Common myeloid progenitor, CD34-positive (primary cell): ENCODE results near the gene SMO.
"Not testable (repeated sequence)": the region's sequence is repeated elsewhere in the genome, so short reads cannot be mapped to it uniquely, and the experiment has no call there.

ENCODE experiments used
- CTCF ChIA-PET: fragments of 350-600 bp; sonication (Branson Sonifier 250); formaldehyde crosslinking; loops from one replicate; lab custom pipeline; 2021; ENCODE audit warnings: antibody characterized with exemption; lab: Charles Lee
- POLR2A ChIA-PET: fragments of 350-600 bp; sonication (Branson Sonifier 250); formaldehyde crosslinking; loops from one replicate; lab custom pipeline; 2021; ENCODE audit warnings: antibody characterized with exemption; lab: Charles Lee
- DNase-seq, 3 donors: peaks; one replicate each; pipeline versions ENCODE4 v3.0.0 to v3.0.0-alpha.2; 2013
- H3K27ac ChIP-seq, 2 experiments: 1 replicate in 1 of 2; 2 replicates in 1 of 2; pipeline ENCODE4 v1.7.0; 2013; ENCODE audit warnings: inconsistent platforms in 2 of 2, low read length in 2 of 2, mild to moderate bottlenecking in 2 of 2, low read depth in 1 of 2, moderate library complexity in 1 of 2; ENCODE audit not compliant: severe bottlenecking in 2 of 2, insufficient read depth in 1 of 2, poor library complexity in 1 of 2
- H3K27me3 ChIP-seq, 5 experiments: replicated peaks in 2 of 5; 1 replicate in 3 of 5; 2 replicates in 2 of 5; pipeline versions ENCODE4 v1.6.1 to v1.7.0; 2013; ENCODE audit warnings: low read length in 4 of 5, mild to moderate bottlenecking in 2 of 5, moderate library complexity in 2 of 5, inconsistent platforms in 1 of 5; ENCODE audit not compliant: insufficient read depth in 5 of 5, control insufficient read depth in 4 of 5
- H3K36me3 ChIP-seq, 4 experiments: 1 replicate in 2 of 4; 2 replicates in 2 of 4; pipeline versions ENCODE4 v1.6.1 to v1.7.0; 2013; ENCODE audit warnings: low read length in 3 of 4, control low read depth in 1 of 4, mild to moderate bottlenecking in 1 of 4; ENCODE audit not compliant: control insufficient read depth in 4 of 4, insufficient read depth in 4 of 4
- H3K4me1 ChIP-seq, 4 experiments: 1 replicate in 3 of 4; 2 replicates in 1 of 4; pipeline versions ENCODE4 v1.6.1 to v1.7.1; 2013; ENCODE audit warnings: low read length in 3 of 4, mild to moderate bottlenecking in 3 of 4, control low read depth in 1 of 4, inconsistent platforms in 1 of 4, moderate library complexity in 1 of 4; ENCODE audit not compliant: control insufficient read depth in 4 of 4, insufficient read depth in 4 of 4; ENCODE audit errors: control extremely low read depth in 1 of 4
- H3K4me3 ChIP-seq, 7 experiments: 1 replicate in 4 of 7; 2 replicates in 3 of 7; pipeline versions ENCODE4 v1.5.1 to v1.7.0; 2013; ENCODE audit warnings: mild to moderate bottlenecking in 7 of 7, low read length in 6 of 7, moderate library complexity in 6 of 7, inconsistent platforms in 2 of 7, low read depth in 2 of 7, control low read depth in 1 of 7; ENCODE audit not compliant: insufficient read depth in 4 of 7, control insufficient read depth in 1 of 7; ENCODE audit errors: extremely low read depth in 1 of 7
- H3K9me3 ChIP-seq, 5 experiments: 1 replicate in 4 of 5; 2 replicates in 1 of 5; pipeline versions ENCODE4 v1.6.1 to v1.7.1; 2013; ENCODE audit warnings: low read length in 4 of 5, mild to moderate bottlenecking in 2 of 5, inconsistent platforms in 1 of 5, low read depth in 1 of 5, moderate library complexity in 1 of 5; ENCODE audit not compliant: control insufficient read depth in 4 of 5, insufficient read depth in 2 of 5; ENCODE audit errors: control extremely low read depth in 1 of 5
- WGBS: methylation state at CpG from one replicate; pipeline ENCODE4 v1.1.5; 2013; ENCODE audit not compliant: insufficient coverage; 5-methylcytosine and 5-hydroxymethylcytosine counted together

SMO gene

GRCh38 chr7:129213828-129214227 lies 25.4 kb downstream of the SMO start:
- DNase-seq, result peak in 2 of 3 donors; percentile 19 to 25
- peaks cover 3 to 28% (median 20%) of the 10 kb centered on the region in 4 experiments for H3K36me3 ChIP-seq
- H3K27ac ChIP-seq, result no peak overlapping the region
- 77% methylated on average over 13 of the region's 15 CpGs for WGBS
- ChIA-PET POLR2A (interaction anchor here (0.7 to 1.2 kb wide), 2 partner anchors 79 to 412 kb away, joined by 3 to 4 read pairs; no protein-coding TSS in a partner anchor), CTCF (interaction anchor here (1.0 to 13.9 kb wide), 9 partner anchors 9 to 103 kb away, joined by 3 to 170 read pairs (median 4); no protein-coding TSS in a partner anchor)
- peaks cover 0 to 2% (median 0%) of the 10 kb centered on the region in 4 experiments for H3K4me1 ChIP-seq
- no peaks in the 10 kb centered on the region for H3K9me3 ChIP-seq
- H3K27me3 ChIP-seq, result no peaks in the 10 kb centered on the region
- no peak overlapping the region for H3K4me3 ChIP-seq

GRCh38 chr7:129215691-129216090 lies 27.3 kb downstream of the SMO start:
- H3K27ac ChIP-seq, H3K9me3 ChIP-seq, H3K4me1 ChIP-seq, POLR2A ChIA-PET, H3K27me3 ChIP-seq, DNase-seq, H3K4me3 ChIP-seq: not testable (repeated sequence)
- 100% methylated on average over 5 of the region's 15 CpGs for WGBS
- CTCF ChIA-PET, result interaction anchor here (1.1 to 13.9 kb wide), 5 partner anchors 53 to 152 kb away, joined by 3 to 170 read pairs (median 4); no protein-coding TSS in a partner anchor
- peaks cover 0 to 20% (median 13%) of the 10 kb centered on the region in 4 experiments for H3K36me3 ChIP-seq

- H3K4me3 ChIP-seq, H3K9me3 ChIP-seq, DNase-seq, H3K27me3 ChIP-seq, H3K4me1 ChIP-seq, H3K27ac ChIP-seq: not testable (repeated sequence)
- 99% methylated on average over 28 of the region's 34 CpGs for WGBS
- ChIA-PET CTCF (interaction anchor here (1.4 to 13.9 kb wide), 5 partner anchors 53 to 152 kb away, joined by 3 to 170 read pairs (median 20); no protein-coding TSS in a partner anchor), POLR2A (interaction anchor here (0.7 kb wide), 1 partner anchor 385 kb away, joined by 3 read pairs; no protein-coding TSS in a partner anchor)
- peaks cover 0 to 15% (median 10%) of the 10 kb centered on the region in 4 experiments for H3K36me3 ChIP-seq
Observed at GRCh38 chr7:129216101-129216715, 27.8 kb downstream of the SMO start.

GRCh38 chr7:129216821-129217416 lies 28.5 kb downstream of the SMO start:
- ChIA-PET POLR2A (interaction anchor here (0.7 kb wide), 1 partner anchor 385 kb away, joined by 3 read pairs; no protein-coding TSS in a partner anchor), CTCF (interaction anchor here (1.0 to 8.6 kb wide), 9 partner anchors 11 to 253 kb away, joined by 3 to 157 read pairs (median 13); no protein-coding TSS in a partner anchor)
- no CpG with 5 or more reads among the region's 8 CpGs for WGBS

GRCh38 chr7:129218514-129219062 lies 30.2 kb downstream of the SMO start:
- Histone ChIP-seq H3K4me3 (no peak overlapping the region), H3K4me1 (peaks cover 8 to 14% (median 9%) of the 10 kb centered on the region in 4 experiments), H3K27me3 (no peaks in the 10 kb centered on the region), H3K27ac (no peak overlapping the region), H3K9me3 (no peaks in the 10 kb centered on the region), H3K36me3 (no peaks in the 10 kb centered on the region)
- ChIA-PET CTCF (interaction anchor here (0.8 to 8.6 kb wide), 44 partner anchors 9 to 428 kb away, joined by 3 to 157 read pairs (median 4); no protein-coding TSS in a partner anchor), POLR2A (interaction anchor here (0.6 kb wide), 1 partner anchor 22 kb away, joined by 4 read pairs; no protein-coding TSS in a partner anchor)
- peak; percentile 67 to 77 (median 72) for DNase-seq
- WGBS, result 14% methylated on average over 9 of the region's 9 CpGs

More at GRCh38 chr7:129216821-129217416, 28.5 kb downstream of the SMO start:
- H3K27me3 ChIP-seq, H3K27ac ChIP-seq, H3K36me3 ChIP-seq, H3K4me1 ChIP-seq, DNase-seq, H3K4me3 ChIP-seq, H3K9me3 ChIP-seq: not testable (repeated sequence)

GRCh38 chr7:129219166-129219565 lies 30.7 kb downstream of the SMO start:
- H3K27me3 ChIP-seq, DNase-seq, H3K27ac ChIP-seq, H3K4me3 ChIP-seq, H3K9me3 ChIP-seq, H3K36me3 ChIP-seq: not testable (repeated sequence)
- 85% methylated on average over 4 of the region's 4 CpGs for WGBS
- peaks cover 8 to 17% (median 11%) of the 10 kb centered on the region in 4 experiments for H3K4me1 ChIP-seq
- CTCF ChIA-PET, result interaction anchor here (1.0 to 8.6 kb wide), 33 partner anchors 13 to 427 kb away, joined by 3 to 157 read pairs (median 5); no protein-coding TSS in a partner anchor
- POLR2A ChIA-PET, result interaction anchor here (0.6 kb wide), 1 partner anchor 22 kb away, joined by 4 read pairs; no protein-coding TSS in a partner anchor
